GM18907 (cell line): ENCODE results near the gene C12orf76.
"Not testable (repeated sequence)": the region's sequence is repeated elsewhere in the genome, so short reads cannot be mapped to it uniquely, and the experiment has no call there.

Experiments used
- ATAC-seq: cut with Tn5 transposase; IDR thresholded peaks from one replicate; pipeline ENCODE4 v1.9.1; 2021; ENCODE audit warnings: mild to moderate bottlenecking, moderate library complexity; ENCODE audit not compliant: unreplicated experiment

Gene C12orf76

DNA sequence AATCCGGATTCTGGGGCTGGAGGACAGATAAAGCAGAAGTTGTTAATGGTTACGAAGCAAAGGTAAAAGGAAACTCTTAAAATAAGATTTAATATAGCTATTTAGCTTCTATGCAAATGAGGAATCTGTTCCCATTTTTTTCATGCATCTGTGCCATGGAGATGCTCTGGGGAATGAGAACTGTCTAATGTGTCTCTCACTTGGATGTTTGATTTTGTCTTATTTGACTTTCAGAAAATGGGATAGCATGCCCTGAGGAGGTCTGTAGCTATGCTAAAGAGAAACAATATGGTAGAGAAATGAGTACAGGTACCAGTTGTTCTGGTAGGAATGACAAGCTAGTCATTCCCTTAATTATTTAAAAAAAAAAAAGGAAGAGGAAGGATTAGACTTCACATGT is 24.3 kb downstream of the C12orf76 start:
- ATAC-seq = no peak

DNA sequence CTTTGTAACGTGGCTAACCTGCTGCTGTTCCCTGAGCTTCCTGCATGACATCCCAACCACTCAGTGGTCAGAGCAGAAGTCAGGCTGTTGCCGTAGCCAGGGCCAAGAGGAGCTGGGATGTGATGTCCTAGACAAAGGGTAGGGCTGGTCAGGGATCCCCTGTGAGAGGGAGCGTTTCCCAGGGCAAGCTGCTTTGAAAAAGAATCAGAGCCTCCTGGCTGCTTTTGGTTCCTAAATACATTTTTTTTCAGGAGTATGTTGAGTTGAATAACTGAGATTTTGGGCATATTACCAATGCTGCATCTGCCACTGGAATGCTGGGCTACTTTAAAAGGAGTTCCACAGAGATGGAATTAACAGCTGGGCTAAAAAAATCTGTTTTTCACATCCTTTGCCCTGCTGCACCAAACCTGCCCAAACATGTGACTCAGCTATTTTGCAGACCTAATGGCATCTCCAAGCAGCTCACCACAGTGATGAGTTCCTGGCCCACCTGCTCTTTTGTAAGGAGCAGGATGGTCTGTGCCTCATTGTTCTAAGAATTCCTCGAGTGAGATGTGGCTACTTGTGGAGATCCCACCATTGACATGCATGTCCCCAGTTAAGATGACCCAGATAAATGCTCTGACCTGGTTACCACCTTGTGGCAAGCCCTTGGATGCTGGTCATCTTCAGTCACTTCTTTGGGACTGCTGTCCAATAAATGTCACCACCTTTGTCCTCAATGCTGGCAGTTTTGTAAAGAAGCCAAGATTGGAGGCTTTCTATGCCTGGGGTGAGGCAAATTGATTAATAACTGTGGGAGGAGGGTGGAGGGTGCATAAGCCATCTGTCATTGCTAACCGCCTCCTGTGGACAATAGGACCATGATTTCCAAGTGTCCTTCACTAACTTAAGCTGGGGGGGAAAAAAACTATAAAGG is 25.0 kb downstream of the C12orf76 start:
- ATAC-seq = no peak

DNA sequence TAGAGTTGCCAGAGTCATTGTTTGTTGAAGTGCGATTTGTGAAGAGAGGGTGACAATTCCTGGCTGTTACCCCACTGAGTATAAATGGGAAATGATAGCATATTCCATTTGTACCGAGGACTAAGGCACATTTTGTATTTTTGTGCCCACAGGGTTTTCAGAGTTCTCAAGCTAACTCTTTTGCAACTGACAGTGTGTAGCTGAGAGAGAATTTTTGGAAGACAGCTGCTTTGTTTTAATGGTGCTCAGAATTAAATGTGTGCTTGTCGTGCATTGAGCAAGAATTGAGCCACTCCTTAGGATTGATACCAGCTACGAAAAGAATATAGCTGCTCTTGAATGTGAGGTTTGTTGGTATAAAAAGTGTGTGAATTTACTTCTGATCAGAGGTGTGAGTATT is 27.4 kb downstream of the C12orf76 start:
- ATAC-seq = no peak

DNA sequence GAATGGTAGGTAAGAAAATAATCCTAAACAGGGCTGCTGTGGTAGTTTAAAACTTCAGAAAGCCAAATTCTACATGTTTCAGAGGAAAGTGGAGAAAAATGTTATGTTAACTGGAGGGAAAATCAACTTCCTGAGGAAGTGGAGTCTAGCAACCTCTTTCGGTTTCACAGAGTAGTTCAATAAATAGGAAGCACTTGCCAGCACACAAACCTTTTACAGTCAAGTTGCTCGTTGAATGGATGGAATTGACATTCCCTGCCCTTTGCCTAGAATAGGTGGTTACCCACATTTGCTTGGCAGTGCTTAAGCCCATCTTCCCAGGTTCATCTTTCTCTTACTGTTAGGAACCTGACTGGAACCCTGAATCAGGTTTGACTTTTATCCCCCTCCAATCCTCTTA is 33.2 kb downstream of the C12orf76 start:
- ATAC-seq = no peak

DNA sequence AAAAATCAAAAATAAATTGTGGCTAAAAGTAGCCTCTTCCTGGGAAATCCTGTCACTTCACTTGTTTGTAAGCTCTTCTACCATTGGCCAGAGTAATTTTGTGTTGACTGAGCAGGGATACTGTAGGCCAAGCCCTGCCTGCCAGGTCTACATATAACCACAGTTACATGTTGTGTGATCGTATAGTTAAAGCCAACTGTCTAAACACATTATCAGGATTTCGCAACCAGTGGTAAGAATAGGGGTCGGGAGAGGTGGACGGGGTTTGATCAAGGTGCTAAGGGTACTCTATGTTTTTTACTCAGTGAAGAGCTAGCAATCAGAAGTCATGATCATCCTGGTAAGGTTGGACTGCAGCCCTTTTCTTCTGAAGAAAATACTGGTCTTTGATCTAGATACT is 35.7 kb downstream of the C12orf76 start:
- no peak for ATAC-seq

DNA sequence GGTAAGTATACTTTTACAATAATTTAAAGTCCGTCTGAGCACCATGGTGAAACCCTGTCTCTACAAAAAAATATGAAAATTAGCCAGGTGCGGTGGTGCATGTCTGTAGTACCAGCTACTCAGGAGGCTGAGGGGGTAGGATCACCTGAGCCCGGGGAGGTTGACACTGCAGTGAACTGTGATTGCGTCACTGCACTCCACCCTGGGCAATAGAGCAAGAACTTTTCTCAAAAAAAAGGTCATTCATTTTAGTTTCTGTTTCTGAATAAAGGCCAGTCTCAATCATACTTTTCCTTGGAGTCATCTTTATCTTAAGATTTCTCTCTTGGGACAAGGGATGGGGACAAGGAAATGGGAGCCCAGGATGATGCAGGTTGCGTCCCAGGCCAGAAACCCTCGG is 36.2 kb downstream of the C12orf76 start:
- ATAC-seq = peak; percentile 63

DNA sequence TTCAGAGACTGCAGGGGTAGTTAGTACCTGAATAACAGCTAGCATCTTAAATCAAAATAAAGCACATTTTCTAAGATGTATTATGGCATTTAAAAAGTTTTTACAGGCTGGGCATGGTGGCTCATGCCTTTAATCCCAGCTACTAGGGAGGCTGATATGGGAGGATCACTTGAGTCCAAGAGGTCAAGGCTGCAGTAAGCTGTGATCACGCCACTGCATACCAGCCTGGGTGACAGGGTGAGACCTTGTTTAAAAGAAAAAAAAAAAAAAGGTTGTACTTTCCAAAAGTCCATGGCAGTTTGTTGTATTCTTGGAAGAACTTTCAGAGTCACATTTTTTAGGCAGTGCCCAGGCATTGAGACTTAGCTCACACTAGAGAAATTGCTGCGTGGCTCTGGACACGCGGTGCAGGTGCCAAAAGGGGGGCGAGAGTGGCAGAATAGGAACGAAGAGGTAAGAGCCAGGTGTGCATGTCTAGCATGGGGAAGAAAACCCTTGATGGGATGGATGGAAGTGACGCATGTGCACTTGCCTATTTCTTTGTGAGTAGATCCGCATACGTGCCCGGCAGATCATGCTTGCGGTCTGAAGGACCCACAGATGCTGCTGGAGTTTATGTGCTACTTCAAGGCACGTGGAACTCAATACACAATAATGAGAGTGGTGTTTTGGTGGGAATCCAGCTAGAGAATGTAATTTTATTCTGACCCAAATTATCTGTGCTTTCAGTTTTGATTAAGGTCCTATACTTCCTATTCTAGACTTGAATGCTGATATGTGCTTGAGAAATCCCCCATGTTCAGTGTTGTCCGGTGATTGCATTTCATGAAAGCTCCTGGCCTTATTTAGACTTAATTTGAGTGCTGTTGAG is 37.2 kb downstream of the C12orf76 start:
- ATAC-seq = no peak

DNA sequence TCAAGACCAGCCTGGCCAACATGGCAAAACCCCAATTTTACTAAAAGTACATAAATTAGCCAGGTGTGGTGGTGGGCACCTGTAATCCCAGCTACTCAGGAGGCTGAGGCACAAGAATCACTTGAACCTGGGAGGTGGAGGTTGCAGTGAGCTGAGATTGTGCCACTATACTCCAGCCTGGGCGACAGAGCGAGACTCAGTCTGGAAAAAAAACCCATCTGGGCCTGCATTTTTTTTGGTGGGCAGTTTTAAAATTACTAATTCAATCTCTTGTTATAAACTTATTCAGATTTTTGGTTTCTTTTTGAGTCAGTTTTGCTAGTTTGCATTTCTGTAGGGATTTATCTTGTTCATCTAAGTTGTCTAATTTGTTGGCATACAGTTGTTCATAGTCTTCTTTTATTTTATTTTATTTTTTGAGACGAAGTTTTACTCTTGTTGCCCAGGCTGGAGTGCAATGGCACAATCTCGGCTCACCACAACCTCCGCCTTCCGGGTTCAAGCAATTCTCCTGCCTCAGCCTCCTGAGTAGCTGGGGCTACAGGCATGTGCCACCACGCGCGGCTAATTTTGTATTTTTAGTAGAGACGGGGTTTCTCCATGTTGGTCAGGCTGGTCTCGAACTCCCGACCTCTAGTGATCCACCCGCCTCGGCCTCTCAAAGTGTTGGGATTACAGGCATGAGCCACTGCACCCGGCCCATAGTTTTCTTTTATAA is 39.5 kb downstream of the C12orf76 start:
- not testable (repeated sequence) for ATAC-seq

DNA sequence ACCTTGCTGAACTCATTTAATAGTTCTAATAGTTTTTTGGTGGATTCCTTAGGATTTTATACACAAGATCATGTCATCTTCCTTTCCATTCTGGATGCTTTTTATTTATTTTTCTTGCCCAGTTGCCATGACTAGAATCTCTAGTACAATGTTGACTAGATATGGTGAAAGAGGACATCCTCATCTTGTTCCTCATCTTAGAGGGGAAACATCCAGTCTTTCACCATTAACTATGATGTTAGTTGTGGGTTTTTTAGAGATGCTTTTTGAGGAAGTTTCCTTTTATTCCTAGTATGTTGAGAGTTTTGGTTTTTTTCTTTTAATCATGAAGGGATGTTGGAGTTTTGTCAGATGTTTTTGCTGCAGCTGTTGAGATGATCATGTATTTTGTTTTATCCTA is 40.4 kb downstream of the C12orf76 start:
- ATAC-seq = no peak

DNA sequence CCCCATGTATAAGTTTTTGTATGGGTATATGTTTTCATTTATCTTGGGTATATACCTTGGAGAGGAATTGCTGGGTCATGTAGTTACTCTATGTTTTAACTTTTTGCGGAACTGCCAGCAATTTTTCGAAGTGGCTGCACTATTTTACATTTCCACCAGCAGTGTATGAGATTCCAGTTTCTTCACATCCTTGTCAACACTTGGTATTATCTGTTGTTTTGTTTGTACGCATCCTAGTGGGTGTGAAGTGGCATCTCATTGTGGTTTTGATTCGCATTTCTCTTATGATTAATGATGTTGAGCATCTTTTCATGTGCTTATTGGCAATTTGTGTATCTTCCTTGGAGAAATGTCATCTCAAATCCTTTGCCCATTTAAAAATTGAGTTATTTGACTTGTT is 42.2 kb downstream of the C12orf76 start:
- ATAC-seq = no peak

DNA sequence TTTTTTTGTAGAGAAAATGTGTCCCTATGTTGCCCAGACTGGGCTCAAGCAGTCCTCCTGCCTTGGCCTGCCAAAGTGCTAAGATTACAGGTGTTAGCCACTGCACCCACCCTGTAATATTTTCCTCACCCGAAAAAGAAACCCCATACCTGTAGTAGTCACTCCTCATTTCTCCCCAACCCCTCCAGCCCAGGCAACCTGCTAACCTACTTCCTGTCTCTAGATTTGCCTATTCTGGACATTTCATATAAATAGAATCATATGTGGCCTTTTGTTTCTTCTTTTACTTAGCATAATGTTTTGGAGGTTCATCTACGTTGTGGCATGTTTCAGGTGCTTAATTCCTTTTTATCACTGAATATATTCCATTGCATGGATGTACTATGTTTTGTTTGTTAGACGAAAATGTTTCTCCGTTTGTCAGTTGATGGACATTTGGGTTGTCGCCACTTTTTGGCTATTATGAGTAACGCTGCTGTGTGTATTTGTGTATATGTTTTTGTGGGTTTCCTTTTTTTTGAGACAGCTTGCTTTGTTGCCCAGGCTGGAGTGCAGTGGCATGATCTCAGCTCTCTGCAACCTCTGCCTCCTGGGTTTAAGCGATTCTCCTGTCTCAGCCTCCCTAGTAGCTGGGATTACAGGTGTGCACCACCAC is 42.9 kb downstream of the C12orf76 start:
- ATAC-seq = peak; percentile 52

DNA sequence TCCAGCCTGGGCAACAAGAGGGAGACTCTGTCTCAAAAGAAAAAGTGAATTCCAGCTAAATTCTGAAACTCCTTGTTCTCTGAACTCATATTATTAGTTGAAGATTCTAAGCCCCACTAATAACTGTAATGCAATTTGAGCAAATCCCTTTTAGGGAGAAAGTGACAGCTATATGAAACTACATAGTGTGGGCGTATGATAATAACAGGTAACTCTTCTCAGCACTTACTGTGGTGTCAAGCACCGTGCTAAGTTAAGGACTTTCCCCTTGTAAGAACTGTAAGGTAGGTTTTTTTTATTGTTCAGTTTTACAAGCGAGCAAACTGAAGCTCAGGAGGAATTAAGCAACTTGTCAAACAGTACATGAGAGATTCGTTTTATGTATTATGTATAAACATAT is 43.7 kb downstream of the C12orf76 start:
- peak; percentile 41 for ATAC-seq

DNA sequence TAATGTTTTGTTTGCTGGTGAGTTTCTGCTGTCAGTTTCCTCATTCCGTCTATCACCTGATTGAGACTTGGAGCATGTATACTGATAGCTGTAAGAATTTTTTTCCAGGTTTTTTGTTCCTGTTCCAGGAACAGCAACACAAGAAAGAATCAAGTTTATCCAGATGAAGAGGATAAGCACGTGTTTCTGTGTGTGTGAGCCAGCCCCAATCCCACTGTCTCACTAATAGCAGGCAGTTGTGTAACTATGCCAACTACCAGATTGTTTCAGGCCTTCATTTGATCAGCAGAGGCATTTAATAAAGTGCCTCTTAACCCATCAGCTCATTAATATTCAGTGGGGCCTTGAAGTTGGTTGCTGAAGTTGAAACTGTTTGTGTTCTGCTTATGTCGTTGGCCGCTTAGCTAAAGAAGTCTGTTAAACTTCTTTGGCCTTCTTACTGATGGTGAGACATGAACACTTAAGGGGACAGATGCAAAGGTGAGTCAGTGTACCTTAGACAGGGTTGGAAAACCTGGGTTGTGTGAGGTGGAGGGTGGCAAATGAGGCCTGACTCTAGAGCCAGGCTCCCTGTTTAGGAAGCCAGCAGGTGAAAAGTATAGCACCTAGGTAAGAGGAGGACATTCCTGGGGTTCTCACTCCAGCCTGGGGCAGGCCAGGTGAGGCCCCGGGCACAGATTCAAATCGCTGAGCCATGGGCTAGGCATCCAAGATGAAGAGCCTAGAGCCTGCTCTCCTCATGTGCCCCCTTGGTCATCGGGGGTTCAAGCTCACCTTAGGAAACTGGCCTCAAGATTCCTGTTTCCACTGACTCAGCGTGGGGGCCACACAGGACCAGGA is 45.4 kb downstream of the C12orf76 start:
- ATAC-seq = no peak

DNA sequence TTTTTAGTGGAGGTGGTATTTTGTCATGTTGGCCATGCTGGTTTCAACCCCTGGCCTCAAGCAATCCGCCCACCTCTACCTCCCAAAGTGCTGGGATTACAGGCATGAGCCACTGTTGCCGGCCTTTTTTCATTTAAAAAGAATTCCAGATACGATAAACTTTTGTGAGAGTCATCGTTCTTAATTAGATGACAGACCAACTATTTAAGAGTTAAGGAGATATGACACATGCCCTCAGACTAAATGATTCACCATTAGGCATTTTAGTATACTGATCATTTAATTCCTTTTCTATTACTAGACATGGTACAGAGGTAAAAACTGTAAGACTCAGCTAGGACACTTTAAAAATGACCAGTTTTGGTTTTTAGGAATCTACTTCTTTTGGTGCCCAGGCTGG is 46.7 kb downstream of the C12orf76 start:
- ATAC-seq = no peak

DNA sequence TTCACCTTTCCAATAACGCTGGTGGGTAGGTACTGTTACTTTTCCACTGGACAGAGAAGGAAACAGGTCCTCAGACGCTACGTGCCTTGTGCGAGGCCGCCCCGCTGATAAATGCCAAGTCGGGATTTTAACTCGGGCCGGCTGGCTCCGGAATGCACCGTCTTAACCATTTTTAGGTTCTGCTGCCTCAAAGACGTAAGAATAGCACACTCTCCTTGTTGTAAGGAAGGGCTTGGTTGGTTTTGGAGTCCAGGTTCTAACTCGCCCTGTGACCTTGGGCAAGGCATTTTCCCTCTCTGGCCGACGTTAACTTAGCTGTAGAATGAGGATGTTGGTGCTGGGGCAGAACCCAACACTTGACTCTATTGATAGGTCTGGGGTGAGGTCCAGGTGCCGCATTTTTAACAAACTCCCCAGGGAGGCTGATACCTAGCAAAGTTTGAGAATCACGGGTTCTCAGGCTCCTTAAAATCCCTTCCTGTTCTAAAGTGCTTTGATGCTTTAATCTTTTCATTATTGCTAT is 48.3 kb downstream of the C12orf76 start:
- ATAC-seq = no peak

DNA sequence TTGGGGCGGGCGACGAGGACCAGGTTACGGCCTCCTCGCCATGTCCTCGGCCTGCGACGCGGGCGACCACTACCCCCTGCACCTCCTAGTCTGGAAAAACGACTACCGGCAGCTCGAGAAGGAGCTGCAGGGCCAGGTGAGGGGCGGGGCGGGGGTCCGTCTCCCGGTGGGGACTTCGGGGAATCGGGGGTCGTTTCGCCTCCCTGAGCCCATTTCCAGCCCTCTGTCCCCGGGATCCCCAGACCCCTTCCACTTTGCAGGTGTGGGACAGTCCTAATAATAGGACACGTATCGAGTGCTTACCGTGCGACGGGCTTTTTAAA is 48.7 kb downstream of the C12orf76 start:
- ATAC-seq = no peak

DNA sequence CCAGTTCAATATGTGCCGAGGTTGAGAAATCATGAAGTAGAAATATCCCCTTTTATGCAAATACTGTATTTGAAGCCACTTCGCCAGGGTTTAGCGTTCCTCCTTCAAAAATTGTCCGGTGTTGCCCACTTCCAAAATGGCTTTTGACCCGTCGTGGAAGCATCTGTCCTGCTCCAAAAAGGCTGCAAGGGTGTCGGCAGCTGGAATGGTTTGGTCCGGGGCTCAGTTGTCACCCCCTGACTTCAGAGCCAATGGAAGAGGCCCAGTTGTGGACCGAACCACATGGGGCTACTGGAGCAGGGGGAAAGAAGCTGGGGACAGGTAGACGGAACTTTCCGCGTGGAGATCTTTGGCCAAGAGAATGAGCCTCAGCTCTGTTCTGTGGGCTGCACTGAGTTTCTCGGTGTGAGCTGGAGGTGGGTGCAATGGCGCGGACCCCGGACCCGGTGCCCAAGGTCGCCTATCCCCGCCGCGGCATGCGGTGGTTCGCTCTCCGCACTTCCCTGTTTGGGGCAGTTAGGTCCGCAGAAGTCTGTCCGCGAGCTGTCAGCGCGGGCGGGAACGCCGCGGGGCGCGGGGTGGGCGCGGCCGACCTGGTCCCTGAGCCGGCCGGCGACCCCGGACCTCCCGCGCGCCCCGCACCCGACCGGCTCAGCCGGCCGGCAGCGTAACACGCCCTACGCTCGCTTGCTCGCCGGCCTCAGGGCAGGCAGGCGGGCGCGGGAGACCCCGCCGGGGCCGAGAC is 49.2 kb downstream of the C12orf76 start, which contains the start of gene ANKRD13A:
Gene ANKRD13A (plus strand): TSS at position 527 of the 745 bp plus-strand sequence. CDS start 259 bp downstream, outside the sequence.
- ATAC-seq = peak; percentile 54

DNA sequence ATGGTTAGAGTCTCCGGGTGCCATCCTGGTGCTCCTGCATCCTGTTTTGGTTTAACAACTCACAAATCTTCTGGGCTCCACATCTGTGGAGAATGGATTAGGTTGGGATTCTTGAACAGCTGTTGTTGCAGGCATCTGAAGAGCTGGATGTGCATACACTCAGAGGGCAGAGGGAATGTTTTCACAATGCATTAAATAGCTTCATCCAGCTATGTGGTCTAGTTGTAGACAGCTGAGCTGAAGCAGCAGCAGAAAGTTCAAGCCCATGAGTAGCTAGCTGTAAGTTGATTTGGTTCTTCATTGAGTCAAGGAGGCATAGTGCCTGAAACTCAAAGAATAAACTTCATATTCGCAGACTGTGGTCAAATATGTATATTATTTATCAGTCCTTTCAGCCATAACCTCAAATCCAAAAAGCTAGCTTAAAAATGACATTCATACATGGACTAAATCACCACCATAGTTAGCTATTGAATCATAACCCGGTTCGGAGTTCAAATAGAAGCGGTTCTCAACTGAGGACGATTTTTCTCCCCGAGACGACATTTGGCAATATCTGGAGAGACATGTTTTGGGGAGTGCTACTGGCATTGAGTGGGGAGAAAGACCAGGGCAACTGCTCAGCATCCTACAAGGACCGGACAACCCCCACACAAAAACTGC is 50.0 kb downstream of the C12orf76 start:
- ATAC-seq = no peak
